Measurements from ENCODE around the gene PIK3R5.

PIK3R5 gene

GRCh38 chr17:8922451-8922850 is 43.1 kb downstream of the PIK3R5 start:
- peak in 1 of 2 donors; percentile 87 for DNase-seq

GRCh38 chr17:8921147-8921546 is 44.4 kb downstream of the PIK3R5 start:
- DNase-seq = no peak

DNA sequence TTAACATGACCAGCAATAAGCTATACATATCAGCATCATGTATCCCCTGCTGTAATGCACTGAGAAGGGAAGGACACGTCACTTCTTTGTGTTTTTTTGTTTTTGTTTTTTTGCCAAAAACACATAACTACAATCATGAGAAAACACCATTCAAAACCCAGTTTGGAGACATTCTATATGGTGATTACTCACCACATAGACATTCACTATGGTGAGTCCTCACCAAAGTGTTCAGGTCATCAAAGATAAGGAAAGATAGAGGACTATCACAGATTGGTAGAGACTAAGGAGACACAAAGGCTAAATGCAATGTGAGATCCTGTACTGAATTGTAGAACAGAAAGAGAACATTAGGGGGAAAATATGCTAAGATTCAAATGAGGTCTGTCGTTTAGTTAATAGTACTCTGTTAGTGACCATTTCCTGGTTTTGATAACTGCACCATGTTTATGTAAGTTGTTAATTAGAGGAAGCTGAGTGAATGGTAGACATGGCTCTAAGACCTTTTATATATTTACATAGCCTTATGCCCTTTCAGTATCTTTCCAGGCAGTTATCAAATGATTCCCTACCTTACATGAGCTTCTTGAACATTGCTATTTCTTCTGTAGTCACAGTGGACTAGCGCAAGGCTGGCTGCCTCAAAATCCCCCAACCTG is 46.6 kb downstream of the PIK3R5 start:
- no peak for DNase-seq

DNA sequence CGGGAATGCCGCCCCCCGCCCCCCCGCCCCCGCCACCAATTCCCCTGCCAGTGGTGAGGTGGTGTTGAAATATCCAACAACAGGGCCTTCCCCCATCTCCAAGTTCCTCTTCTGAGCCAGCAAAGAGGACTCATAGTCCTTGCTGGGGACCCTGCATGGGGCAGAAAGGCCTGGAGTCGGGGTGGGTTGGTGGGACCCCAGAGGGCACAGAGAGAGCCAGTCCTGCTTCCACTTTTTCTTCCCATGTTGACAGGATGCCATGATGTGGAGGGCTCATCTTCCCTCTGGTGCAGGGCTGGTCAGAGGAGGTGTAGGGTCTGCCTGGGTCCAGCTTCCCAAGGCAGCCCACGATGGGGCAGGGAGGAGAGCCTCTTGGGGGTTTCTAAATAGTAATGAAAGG is 49.0 kb downstream of the PIK3R5 start:
- no peak for DNase-seq

- no peak for DNase-seq
Observed at GRCh38 chr17:8914554-8914953, 51.0 kb downstream of the PIK3R5 start.

- DNase-seq = no peak
Observed at GRCh38 chr17:8913879-8914278, 51.6 kb downstream of the PIK3R5 start.

DNA sequence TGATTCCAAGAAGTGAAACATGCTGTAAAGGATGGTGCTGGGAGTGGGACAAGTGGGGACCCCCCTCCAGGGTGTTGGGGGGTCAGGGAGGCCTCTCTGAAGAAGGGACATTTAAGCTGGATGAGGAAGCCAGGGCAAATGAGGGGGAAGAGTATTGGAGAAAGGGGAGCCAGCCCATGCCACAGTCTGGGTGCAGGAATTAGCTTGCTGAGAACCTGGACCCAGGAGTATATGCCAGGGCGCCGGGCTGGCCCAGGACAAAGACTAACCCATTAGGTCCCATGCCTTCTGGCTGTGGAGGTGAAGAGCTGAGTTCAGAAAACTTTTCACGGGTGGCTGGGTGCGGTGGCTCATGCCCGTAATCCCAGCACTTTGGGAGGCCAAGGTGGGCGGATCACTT is 52.4 kb downstream of the PIK3R5 start:
- DNase-seq = no peak

DNA sequence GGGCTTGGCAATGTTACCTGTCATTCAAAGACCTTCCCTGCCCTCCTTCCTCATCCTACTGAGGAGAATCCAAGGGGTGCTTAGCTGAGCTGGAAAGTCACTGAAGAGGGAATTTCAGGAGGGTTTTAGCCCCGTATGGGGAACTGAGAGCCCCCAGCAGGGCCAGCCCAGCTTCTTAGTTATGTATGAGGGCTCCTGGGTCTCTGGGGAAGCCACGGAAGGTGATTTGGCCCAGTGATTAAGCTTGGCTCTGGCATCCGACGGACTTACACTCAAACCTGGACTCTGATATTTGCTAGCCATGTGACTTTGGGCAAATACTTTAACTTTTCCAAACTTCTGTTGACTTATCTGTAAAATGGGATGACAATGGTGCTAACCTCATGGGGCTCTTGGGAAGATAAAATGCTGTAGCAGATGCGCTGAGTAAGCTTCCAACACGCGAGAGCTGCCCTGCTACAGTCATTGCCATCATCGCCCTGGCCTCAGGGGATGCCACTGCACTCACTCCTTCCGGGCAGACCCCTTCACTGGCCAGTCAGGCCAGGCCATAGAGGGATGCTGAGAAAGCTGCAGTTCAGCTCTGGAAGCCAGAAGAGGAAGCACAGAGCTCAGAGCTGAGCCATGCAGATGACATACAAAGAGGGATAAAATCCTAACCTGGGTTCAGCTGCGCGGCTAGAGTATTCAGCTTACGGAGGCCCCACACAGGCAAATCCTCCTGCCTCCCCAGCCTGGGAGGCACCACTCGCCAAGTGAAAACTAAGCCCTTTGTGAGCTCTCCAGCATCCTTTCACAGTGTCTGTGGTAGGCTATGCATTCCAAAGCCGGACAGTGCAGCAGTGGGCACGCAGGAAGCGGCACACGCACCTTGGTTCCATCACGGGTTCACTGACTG is 53.2 kb downstream of the PIK3R5 start:
- no peak for DNase-seq

DNA sequence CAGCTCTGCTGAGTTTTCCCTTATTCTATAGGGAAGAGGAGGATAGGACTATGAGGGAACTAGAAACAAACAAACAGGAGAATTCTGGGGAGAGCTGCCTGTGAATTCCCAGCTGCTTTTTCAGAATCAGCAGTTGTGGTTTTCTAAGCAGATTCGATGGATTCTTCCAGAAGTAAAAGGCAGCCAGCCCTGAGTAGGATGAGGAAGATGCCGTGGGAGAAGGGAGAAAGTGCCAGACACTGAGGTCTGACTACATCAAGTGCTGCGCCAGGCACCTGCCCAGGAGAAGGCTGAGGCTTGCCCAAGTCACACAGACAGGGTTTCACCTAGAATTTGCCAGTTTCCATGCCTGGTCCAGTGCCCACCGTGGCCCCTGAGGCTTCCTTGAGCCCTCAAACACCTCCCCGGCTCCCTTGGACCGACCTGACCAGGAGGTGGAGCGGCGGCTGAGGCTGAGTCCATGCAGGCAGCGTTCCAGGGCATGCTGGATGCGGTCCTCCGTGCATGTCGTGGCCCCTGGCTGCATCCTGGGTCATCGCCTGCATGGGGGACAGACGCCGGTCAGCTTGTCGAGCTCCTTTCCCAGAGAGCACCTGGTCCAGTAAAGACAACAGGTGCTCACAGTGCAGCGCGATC is 54.4 kb downstream of the PIK3R5 start:
- no peak for DNase-seq

GRCh38 chr17:8909586-8910270 is 55.8 kb downstream of the PIK3R5 start:
- DNase-seq = no peak

DNA sequence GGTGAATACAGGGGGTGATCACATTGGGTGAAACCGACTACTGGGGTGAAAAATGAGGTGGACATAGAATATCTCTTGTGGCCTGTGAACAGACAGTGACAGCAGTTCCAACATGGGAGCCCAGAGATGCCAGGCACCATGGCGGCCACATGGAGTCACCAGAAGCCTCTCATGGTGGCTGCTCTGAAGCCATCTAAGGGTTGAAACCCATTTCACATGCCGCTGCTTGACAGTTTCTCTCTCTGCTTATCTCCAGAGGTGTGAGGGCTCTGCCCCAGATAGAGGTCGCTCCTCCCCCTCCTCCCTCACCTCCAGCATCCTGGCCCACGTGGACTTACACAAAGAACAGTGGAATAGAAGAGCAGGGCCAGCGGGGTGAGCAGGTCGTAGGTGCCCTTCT is 60.2 kb downstream of the PIK3R5 start:
- DNase-seq = no peak

DNA sequence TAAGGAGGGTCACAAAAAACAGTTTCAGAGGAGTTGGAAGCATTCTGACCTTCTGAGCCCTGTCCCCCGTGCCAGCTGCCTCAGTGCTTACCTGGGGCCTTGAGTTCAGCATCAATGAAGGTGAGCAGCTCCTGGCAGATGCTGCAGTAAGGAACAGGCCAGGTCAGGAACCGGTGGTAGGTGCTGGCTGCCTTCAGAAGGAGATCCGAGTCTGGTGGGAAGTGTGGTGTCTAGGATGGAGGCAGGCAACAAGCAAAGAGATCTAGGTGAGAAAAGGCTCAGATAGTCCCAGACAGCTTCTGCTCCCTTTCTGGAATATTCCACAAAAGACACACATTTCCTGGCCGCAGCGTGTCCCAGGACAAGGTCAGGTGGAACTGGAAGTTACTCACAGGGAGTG is 60.8 kb downstream of the PIK3R5 start:
- DNase-seq = no peak

- no peak for DNase-seq
Observed at GRCh38 chr17:8904201-8904600, 61.3 kb downstream of the PIK3R5 start.

GRCh38 chr17:8900626-8901585 is 64.6 kb downstream of the PIK3R5 start:
- no peak for DNase-seq

DNA sequence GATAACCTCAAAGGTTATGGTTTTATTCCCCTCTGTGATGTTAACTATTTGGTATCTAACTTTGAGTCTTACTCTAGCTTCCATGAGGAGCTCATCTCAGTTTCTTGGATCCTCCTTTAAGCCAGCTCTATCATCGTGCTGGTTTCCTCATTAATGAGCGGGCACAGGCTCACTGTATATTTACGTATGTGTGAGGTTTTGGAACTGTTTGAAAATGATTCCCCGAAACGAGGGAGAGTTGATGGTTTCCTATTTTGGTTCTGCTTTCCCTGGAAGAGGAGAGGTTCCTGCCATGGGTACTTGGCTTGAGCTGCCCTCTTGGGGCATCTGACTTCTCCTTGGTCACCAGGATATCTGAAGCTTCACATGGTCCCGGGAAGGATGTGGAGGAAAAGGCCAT is 65.3 kb downstream of the PIK3R5 start:
- no peak for DNase-seq

- DNase-seq = no peak
Observed at GRCh38 chr17:8898636-8899035, 66.9 kb downstream of the PIK3R5 start.

- no peak for DNase-seq
Observed at GRCh38 chr17:8898126-8898525, 67.4 kb downstream of the PIK3R5 start.

- no peak for DNase-seq
Observed at GRCh38 chr17:8896641-8897635, 68.6 kb downstream of the PIK3R5 start.

GRCh38 chr17:8896087-8896486 is 69.4 kb downstream of the PIK3R5 start:
- DNase-seq = no peak

- peak in 1 of 2 donors; percentile 46 for DNase-seq
Observed at GRCh38 chr17:8894673-8895578, 70.6 kb downstream of the PIK3R5 start.
